K562 (cell line): ENCODE measurements around the gene SYCE1. TPM values are rescaled to one million over a fixed set of nuclear protein-coding genes. Genes with fewer than 3 reads are reported as not detected.

ENCODE experiments used
- ATAC-seq: fragments of 200-7000 bp; cut with Tn5 transposase; 3 replicates; pipeline ENCODE4 v1.9.1; 2020; ENCODE audit warnings: moderate library complexity
- BruUV-seq: library from RNA; stranded (reverse); fragments of 400-500 nt; replicated peaks from 2 replicates; lab custom pipeline; 2021; lab: Mats Ljungman, UMichigan
- CTCF ChIA-PET: fragments of 300-600 bp; formaldehyde crosslinking; extraction: SDS; loops from one replicate; lab custom pipeline; 2021; ENCODE audit warnings: low intra/inter-chr PET ratio; lab: Yijun Ruan, JAX
- POLR2A ChIA-PET: fragments of 300-600, 350-650 bp; sonication (Branson Sonifier 250); formaldehyde crosslinking; extraction: SDS; loops from one replicate; lab custom pipeline; 2021; ENCODE audit warnings: antibody characterized with exemption, inconsistent platforms; lab: Yijun Ruan, JAX
- DNase-seq, 4 experiments: peaks; one replicate each; pipeline versions ENCODE4 v3.0.0 to v3.0.0-alpha.2; 2011 to 2018; ENCODE audit warnings: low spot score in 3 of 4, mixed read lengths in 3 of 4; ENCODE audit errors: extremely low read depth in 1 of 4
- FAIRE-seq: peaks from 2 replicates; lab custom pipeline; 2011; peaks lifted over from hg19 to GRCh38; lab: Jason Lieb, UNC
- H2AFZ ChIP-seq: 2 replicates; pipeline ENCODE4 v1.6.0; 2011; ENCODE audit warnings: low read depth, low read length, control low read depth, inconsistent platforms
- H3K27ac ChIP-seq: fragments of 200-600 bp; 3 replicates; pipeline ENCODE4 v1.8.0; 2011; ENCODE audit warnings: low read depth, mild to moderate bottlenecking, control low read depth, inconsistent platforms, low read length, moderate library complexity, mixed read lengths; ENCODE audit errors: extremely low read depth
- H3K27me3 ChIP-seq, 2 experiments: fragments of 300-600 bp in 1 of 2; 2 replicates in 1 of 2; 3 replicates in 1 of 2; pipeline versions ENCODE4 v1.6.0 to v1.8.0; 2011; ENCODE audit warnings: inconsistent platforms in 2 of 2, low read length in 2 of 2, mild to moderate bottlenecking in 1 of 2, mixed read lengths in 1 of 2, moderate library complexity in 1 of 2; ENCODE audit not compliant: control insufficient read depth in 2 of 2, insufficient read depth in 2 of 2
- H3K36me3 ChIP-seq: fragments of 300-600 bp; 3 replicates; pipeline ENCODE4 v1.8.0; 2011; ENCODE audit warnings: mild to moderate bottlenecking, low read length, inconsistent platforms; ENCODE audit not compliant: control insufficient read depth, insufficient read depth
- H3K4me1 ChIP-seq, 2 experiments: fragments of 200-600 bp in 1 of 2; replicated peaks in 1 of 2; 2 replicates in 1 of 2; 3 replicates in 1 of 2; pipeline versions ENCODE4 v1.5.1 to v1.8.0; 2011; ENCODE audit warnings: inconsistent platforms in 2 of 2, low read length in 2 of 2, mild to moderate bottlenecking in 1 of 2, mixed read lengths in 1 of 2, moderate library complexity in 1 of 2; ENCODE audit not compliant: control insufficient read depth in 2 of 2, insufficient read depth in 2 of 2
- H3K4me2 ChIP-seq: 2 replicates; pipeline ENCODE4 v1.6.1; 2011; ENCODE audit warnings: low read length, control low read depth, inconsistent platforms, mixed read lengths; ENCODE audit not compliant: insufficient read depth
- H3K4me3 ChIP-seq: fragments of 200-600 bp; sonication (generic), shearing (Covaris generic); 2 replicates; pipeline ENCODE4 v1.5.1; 2016; ENCODE audit warnings: control low read depth, inconsistent platforms
- H3K79me2 ChIP-seq: fragments of 200-600 bp; 3 replicates; pipeline ENCODE4 v1.8.0; 2011; ENCODE audit warnings: low read length, inconsistent platforms; ENCODE audit not compliant: control insufficient read depth, insufficient read depth
- H3K9ac ChIP-seq, 2 experiments: 2 replicates each; pipeline versions ENCODE4 v1.6.0 to v1.6.1; 2011; ENCODE audit warnings: low read depth in 2 of 2, low read length in 2 of 2, control low read depth in 1 of 2, inconsistent platforms in 1 of 2, mild to moderate bottlenecking in 1 of 2, mixed read lengths in 1 of 2; ENCODE audit not compliant: insufficient read depth in 1 of 2
- H3K9me1 ChIP-seq: one replicate; pipeline ENCODE4 v1.6.0; 2011; ENCODE audit warnings: inconsistent platforms, mild to moderate bottlenecking, low read length, moderate library complexity; ENCODE audit not compliant: control insufficient read depth, insufficient read depth
- H3K9me3 ChIP-seq: replicated peaks from 2 replicates; pipeline ENCODE4 v1.5.1; 2011; ENCODE audit warnings: low read depth, low read length, inconsistent platforms; ENCODE audit not compliant: control insufficient read depth, insufficient read depth
- H4K20me1 ChIP-seq: replicated peaks from 2 replicates; pipeline ENCODE4 v1.6.1; 2011; ENCODE audit warnings: low read length, inconsistent platforms, mixed read lengths; ENCODE audit not compliant: control insufficient read depth, insufficient read depth
- BACH1 ChIP-seq: fragments of 200-800 bp; sonication (Bioruptor generic); IDR thresholded peaks from 2 replicates; pipeline ENCODE4 v1.6.1; 2016; ENCODE audit warnings: missing genetic modification characterization, missing compliant biosample characterization
- C11orf30 ChIP-seq: fragments of 450-650 bp; IDR thresholded peaks from 2 replicates; pipeline ENCODE4 v1.6.1; 2016; ENCODE audit warnings: low read depth, mild to moderate bottlenecking
- CBFB ChIP-seq: sonication (generic); formaldehyde crosslinking; IDR thresholded peaks from 2 replicates; pipeline ENCODE4 v1.4.0; 2020; ENCODE audit warnings: mild to moderate bottlenecking, missing genetic modification reagents
- CEBPG ChIP-seq, 3 experiments: fragments of 200-800 bp in 1 of 3; sonication (Bioruptor generic) in 1 of 3; sonication (generic) in 1 of 3; formaldehyde crosslinking in 1 of 3; IDR thresholded peaks in 2 of 3; conservative IDR thresholded peaks in 1 of 3; 2 replicates each; pipeline versions ENCODE4 v1.6.1 to v1.8.0; 2016 to 2022; ENCODE audit warnings: missing compliant biosample characterization in 2 of 3, missing genetic modification characterization in 2 of 3, mild to moderate bottlenecking in 1 of 3, missing genetic modification reagents in 1 of 3
- CSDE1 ChIP-seq, 2 experiments: fragments of 450-650 bp; IDR thresholded peaks; 2 replicates each; pipeline ENCODE4 v1.6.1; 2016; ENCODE audit warnings: mild to moderate bottlenecking in 1 of 2
- CXXC5 ChIP-seq: fragments of 250-450 bp; sonication (Bioruptor Pico); IDR thresholded peaks from 2 replicates; pipeline ENCODE4 v1.8.0; 2022; ENCODE audit warnings: inconsistent platforms, mild to moderate bottlenecking, moderate library complexity
- KDM1A ChIP-seq, 2 experiments: fragments of 450-650 bp; IDR thresholded peaks; 2 replicates each; pipeline ENCODE4 v1.6.1; 2016; ENCODE audit warnings: mild to moderate bottlenecking in 2 of 2
- MEF2A ChIP-seq: IDR thresholded peaks from 2 replicates; pipeline ENCODE4 v1.6.1; 2011; ENCODE audit warnings: low read depth, mild to moderate bottlenecking, low read length, moderate library complexity; ENCODE audit not compliant: control insufficient read depth
- MTF1 ChIP-seq: fragments of 250-450 bp; sonication (Bioruptor Pico); IDR thresholded peaks from 2 replicates; pipeline ENCODE4 v1.9.0; 2021; ENCODE audit warnings: moderate library complexity, mild to moderate bottlenecking, inconsistent platforms, borderline replicate concordance
- NEUROD1 ChIP-seq: fragments of 150-350 bp; IDR thresholded peaks from 2 replicates; pipeline ENCODE4 v1.6.1; 2014; ENCODE audit warnings: borderline replicate concordance, low read length, low read depth; ENCODE audit not compliant: partially characterized antibody
- NFE2 ChIP-seq: IDR thresholded peaks from 2 replicates; pipeline ENCODE4 v1.6.1; 2014; ENCODE audit warnings: antibody characterized with exemption, low read depth
- NFE2L1 ChIP-seq: fragments of 450-650 bp; IDR thresholded peaks from 2 replicates; pipeline ENCODE4 v1.6.1; 2016; ENCODE audit warnings: missing genetic modification characterization, low read depth, mild to moderate bottlenecking, missing compliant biosample characterization, moderate library complexity, borderline replicate concordance
- PTTG1 ChIP-seq: fragments of 450-650 bp; IDR thresholded peaks from 2 replicates; pipeline ENCODE4 v1.6.1; 2016; ENCODE audit warnings: low read depth, mild to moderate bottlenecking, missing genetic modification characterization, missing compliant biosample characterization
- USF1 ChIP-seq: sonication (generic); formaldehyde crosslinking; IDR thresholded peaks from 2 replicates; pipeline ENCODE4 v1.9.0; 2022; ENCODE audit warnings: mild to moderate bottlenecking, missing genetic modification reagents
- ZBTB5 ChIP-seq: fragments of 450-650 bp; IDR thresholded peaks from 2 replicates; pipeline ENCODE4 v1.6.1; 2017; ENCODE audit warnings: antibody characterized with exemption
- ZNF224 ChIP-seq: sonication (generic); formaldehyde crosslinking; IDR thresholded peaks from 2 replicates; pipeline ENCODE4 v1.8.0; 2022; ENCODE audit warnings: mild to moderate bottlenecking, missing genetic modification reagents
- ZNF431 ChIP-seq: sonication (generic); formaldehyde crosslinking; IDR thresholded peaks from 2 replicates; pipeline ENCODE4 v1.8.0; 2022; ENCODE audit warnings: mild to moderate bottlenecking, missing genetic modification reagents
- ZNF512 ChIP-seq: IDR thresholded peaks from 2 replicates; pipeline ENCODE4 v1.6.1; 2016; ENCODE audit warnings: missing genetic modification characterization, missing compliant biosample characterization
- WGBS: fragments of 100-300 bp; shearing (Covaris generic); methylation state at CpG from one replicate; pipeline ENCODE4 v1.1.6; 2016; ENCODE audit warnings: low coverage, mixed read lengths; ENCODE audit not compliant: insufficient coverage; ENCODE audit errors: missing lambda C conversion rate; 5-methylcytosine and 5-hydroxymethylcytosine counted together
- in situ Hi-C: fragments of 300-500 bp; cut with MboI; formaldehyde crosslinking; loops from 4 replicates; pipeline ENCODE4 v1.15.0; 2018; ENCODE audit warnings: inconsistent platforms, mixed read lengths
- intact Hi-C: fragments of 100-400 bp; cut with micrococcal nuclease; formaldehyde crosslinking; loops from 2 replicates; pipeline ENCODE4 v1.14.2; 2022
- polyA plus RNA-seq, 8 experiments: library from polyadenylated mRNA; depleted of rRNA in 4 of 8; stranded (reverse) in 5 of 8; unstranded in 3 of 8; fragments of >200 nt; fragmentation: Nextera tagmentation in 2 of 8; fragmentation: Illumina TruSeq in 1 of 8; extraction: Ambion mirVana in 2 of 8; extraction: Trizol in 1 of 8; gene quantifications; 2 replicates each; pipeline versions ENCODE4 v1.2.1 to v1.2.3, GENCODE V29; 2011 to 2014; ENCODE audit warnings: inconsistent platforms in 1 of 8, missing spikeins in 1 of 8
- total RNA-seq, 7 experiments: library from RNA; depleted of rRNA in 6 of 7; stranded (reverse); fragments of >200 nt in 6 of 7; fragmentation: Illumina TruSeq in 2 of 7; extraction: Trizol in 2 of 7; gene quantifications; 2 replicates each; pipeline versions ENCODE4 v1.2.1 to v1.2.3, GENCODE V29; 2011 to 2021; ENCODE audit warnings: low replicate concordance in 1 of 7

The SYCE1 gene
- total and polyA plus RNA-seq, 9 of the 15 experiments (the other 6 are each of a cell fraction or from before 2014, with no cell fraction given) = not detected

- Histone ChIP-seq H3K4me1 (peaks cover 0 to 19% of the 10 kb centered on the region in 2 experiments; a peak in 2 of 5 replicates), H4K20me1 (no peaks in the 10 kb centered on the region), H3K27me3 (peaks cover 32 to 70% of the 10 kb centered on the region in 2 experiments), H3K4me2 (no peak overlapping the region), H2AFZ (no peak overlapping the region), H3K79me2 (no peaks in the 10 kb centered on the region), H3K4me3 (no peak overlapping the region), H3K27ac (no peak overlapping the region), H3K9ac (no peak overlapping the region), H3K36me3 (no peaks in the 10 kb centered on the region), H3K9me1 (no peaks in the 10 kb centered on the region), H3K9me3 (no peaks in the 10 kb centered on the region)
- in situ Hi-C loops = no loop called here
- WGBS = 40% methylated on average over 40 of the region's 51 CpGs
- no TSS peak for BruUV-seq
- FAIRE-seq (no peak), DNase-seq (no peak), ATAC-seq (no peak)
- intact Hi-C loops = no loop called here
- POLR2A ChIA-PET = no interaction called here
- CTCF ChIA-PET = no interaction called here
- TF ChIP-seq ZNF431 (CRISPR knock-in tag) = no peak
- no peak for TF ChIP-seq NFE2L1 (tag)
- TF ChIP-seq BACH1 (tag) = no peak
- TF ChIP-seq CSDE1 (IDR thresholded peaks at IDR 0.05) = no peak
- no peak for TF ChIP-seq ZNF224 (CRISPR knock-in tag)
- no peak for TF ChIP-seq CEBPG (CRISPR knock-in tag; IDR thresholded peaks at IDR 0.05)
- no peak for TF ChIP-seq CEBPG (tag; conservative IDR thresholded peaks at IDR 0.05 in 1 of 2, IDR thresholded peaks at IDR 0.05 in 1 of 2)
- no peak for TF ChIP-seq MTF1 (CRISPR knock-in tag)
- TF ChIP-seq ZNF512 (tag) = no peak
- no peak for TF ChIP-seq CBFB (CRISPR knock-in tag)
- no peak for TF ChIP-seq NEUROD1
- no peak for TF ChIP-seq C11orf30
- no peak for TF ChIP-seq NFE2
- TF ChIP-seq USF1 = no peak
- TF ChIP-seq ZBTB5 = no peak
- no peak for TF ChIP-seq KDM1A (IDR thresholded peaks at IDR 0.05)
- no peak for TF ChIP-seq PTTG1 (tag)
- no peak for TF ChIP-seq CXXC5 (CRISPR knock-in tag)
- TF ChIP-seq MEF2A = no peak
Measured at GRCh38 chr10:133527771-133528271, 37.6 kb downstream of the SYCE1 start.
